ENCODE results near the gene MARK1. TPM values are rescaled to one million over a fixed set of nuclear protein-coding genes. Genes with fewer than 3 reads are reported as not detected.

The MARK1 gene
- total and polyA plus RNA-seq, 10 of the 15 experiments (the other 5 are each of a cell fraction or from before 2014, with no cell fraction given) = 0.02 to 0.67 (median 0.12) TPM; not detected in 6

GRCh38 chr1:220592714-220593113 lies 64.8 kb downstream of the MARK1 start:
- CTCF ChIA-PET = no interaction called here

GRCh38 chr1:220594356-220594755 lies 66.4 kb downstream of the MARK1 start:
- Histone ChIP-seq H3K79me2 (ENCODE audit: control insufficient read depth, insufficient read depth, low read length) (no peaks in the 10 kb centered on the region), H2AFZ (ENCODE audit: control insufficient read depth, low read depth, low read length) (no peak overlapping the region), H3K9ac (ENCODE audit: control insufficient read depth, insufficient read depth, low read length) (no peak overlapping the region), H3K4me3 (no peak overlapping the region), H3K9me3 (replicated peaks; ENCODE audit: control insufficient read depth, insufficient read depth, low read length) (no peaks in the 10 kb centered on the region), H3K4me1 (ENCODE audit: control insufficient read depth, insufficient read depth, low read length) (no peaks in the 10 kb centered on the region), H3K4me2 (ENCODE audit: control insufficient read depth, insufficient read depth) (no peak overlapping the region), H4K20me1 (ENCODE audit: control insufficient read depth, insufficient read depth) (no peaks in the 10 kb centered on the region), H3K27me3 (replicated peaks in 1 of 2; ENCODE audit: control insufficient read depth in 2 of 2, insufficient read depth in 2 of 2, low read length in 1 of 2) (no peaks in the 10 kb centered on the region), H3K27ac (ENCODE audit: control insufficient read depth, insufficient read depth) (no peak overlapping the region), H3K36me3 (ENCODE audit: control insufficient read depth in 2 of 2, insufficient read depth in 2 of 2, low read length in 1 of 2) (no peaks in the 10 kb centered on the region)
- SMC1A ChIA-PET (ENCODE audit: uncharacterized antibody, unreplicated experiment) = no interaction called here
- ATAC-seq = no peak
- no TSS peak for BruUV-seq (replicated peaks)
- CTCF ChIA-PET = interaction anchor here (1.0 to 1.9 kb wide), 2 partner anchors 9 to 13 kb away, joined by 4 read pairs; no protein-coding TSS in a partner anchor
- RAD21 ChIA-PET (ENCODE audit: unreplicated experiment) = no interaction called here
- intact Hi-C loops (cut with micrococcal nuclease; ENCODE audit: unreplicated experiment) (no loop called here), in situ Hi-C loops (cut with MboI) (no loop called here)
- POLR2A ChIA-PET = no interaction called here
- DNase-seq (ENCODE audit: low read depth, low spot score) = no peak
- WGBS (ENCODE audit: insufficient coverage, insufficient replicate concordance, low lambda C conversion rate, missing lambda C conversion rate) = 45% methylated on average over 4 of the region's 4 CpGs
- no peak for FAIRE-seq
- TF ChIP-seq RUNX3 (IDR thresholded peaks at IDR 0.05; ENCODE audit: low read length) (no peak), ETV6 (conservative IDR thresholded peaks at IDR 0.05 in 1 of 2, IDR thresholded peaks at IDR 0.05 in 1 of 2; ENCODE audit: borderline replicate concordance in 1 of 2, low read depth in 1 of 2) (no peak), CEBPZ (IDR thresholded peaks at IDR 0.05; ENCODE audit: low read depth, low read length) (no peak), ZNF622 (IDR thresholded peaks at IDR 0.05) (no peak), CBFB (IDR thresholded peaks at IDR 0.05; ENCODE audit: low read depth) (no peak), RFX5 (IDR thresholded peaks at IDR 0.05; ENCODE audit: low read depth, low read length) (no peak), SIX5 (IDR thresholded peaks at IDR 0.05; ENCODE audit: low read depth, low read length, severe bottlenecking) (no peak), SPI1 (IDR thresholded peaks at IDR 0.05; ENCODE audit: borderline replicate concordance, insufficient read depth, low read depth, low read length) (no peak), PAX5 (IDR thresholded peaks at IDR 0.05; ENCODE audit: borderline replicate concordance, low read depth, low read length) (no peak), KLF5 (IDR thresholded peaks at IDR 0.05; ENCODE audit: partially characterized antibody) (no peak), NR2C1 (IDR thresholded peaks at IDR 0.05) (no peak)

More at GRCh38 chr1:220592714-220593113, 64.8 kb downstream of the MARK1 start:
- H3K36me3 ChIP-seq (ENCODE audit: control insufficient read depth in 2 of 2, insufficient read depth in 2 of 2, low read length in 1 of 2) = no peaks in the 10 kb centered on the region
- POLR2A ChIA-PET = no interaction called here
- H3K4me1 ChIP-seq (ENCODE audit: control insufficient read depth, insufficient read depth, low read length) = no peaks in the 10 kb centered on the region
- in situ Hi-C loops (cut with MboI) (no loop called here), intact Hi-C loops (cut with micrococcal nuclease; ENCODE audit: unreplicated experiment) (no loop called here)
- no peaks in the 10 kb centered on the region for H4K20me1 ChIP-seq (ENCODE audit: control insufficient read depth, insufficient read depth)
- RAD21 ChIA-PET (ENCODE audit: unreplicated experiment) = no interaction called here
- no peaks in the 10 kb centered on the region for H3K9me3 ChIP-seq (replicated peaks; ENCODE audit: control insufficient read depth, insufficient read depth, low read length)
- DNase-seq (ENCODE audit: low read depth, low spot score) = no peak
- H3K27me3 ChIP-seq (replicated peaks in 1 of 2; ENCODE audit: control insufficient read depth in 2 of 2, insufficient read depth in 2 of 2, low read length in 1 of 2) = no peaks in the 10 kb centered on the region
- no peak overlapping the region for H3K9ac ChIP-seq (ENCODE audit: control insufficient read depth, insufficient read depth, low read length)
- H3K4me3 ChIP-seq = no peak overlapping the region
- no peak overlapping the region for H3K4me2 ChIP-seq (ENCODE audit: control insufficient read depth, insufficient read depth)
- ATAC-seq = no peak
- no TSS peak for BruUV-seq (replicated peaks)
- FAIRE-seq = no peak
- TF ChIP-seq YY1 (IDR thresholded peaks at IDR 0.05; ENCODE audit: low read depth, low read length) (no peak), SREBF1 (IDR thresholded peaks at IDR 0.05; ENCODE audit: low read length) (no peak), GATAD2B (conservative IDR thresholded peaks at IDR 0.05; ENCODE audit: low read depth) (no peak), USF1 (IDR thresholded peaks at IDR 0.05; ENCODE audit: borderline replicate concordance, extremely low read length, insufficient read depth, low read depth, low read length) (no peak), CREB1 (IDR thresholded peaks at IDR 0.05; ENCODE audit: low read depth) (no peak), GABPA (IDR thresholded peaks at IDR 0.05; ENCODE audit: low read depth) (no peak)
- H3K79me2 ChIP-seq (ENCODE audit: control insufficient read depth, insufficient read depth, low read length) = no peaks in the 10 kb centered on the region
- no peak overlapping the region for H2AFZ ChIP-seq (ENCODE audit: control insufficient read depth, low read depth, low read length)
- no peak overlapping the region for H3K27ac ChIP-seq (ENCODE audit: control insufficient read depth, insufficient read depth)
- SMC1A ChIA-PET (ENCODE audit: uncharacterized antibody, unreplicated experiment) = interaction anchor here (0.6 kb wide), 1 partner anchor 350 kb away, joined by 3 read pairs; no protein-coding TSS in a partner anchor

Data from GM12878 (cell line).